H9 (cell line): Measurements from ENCODE around the gene KIAA1671. TPM values are rescaled to one million over a fixed set of nuclear protein-coding genes. Genes with fewer than 3 reads are reported as not detected.
A peak's percentile ranks its signal among the peaks of the same experiment; 100 is the strongest.

Experiments
- DNase-seq: peaks from one replicate; pipeline ENCODE4 v3.0.0-alpha.2; 2017
- H2AFZ ChIP-seq: one replicate; pipeline ENCODE4 v1.6.1; 2013; ENCODE audit warnings: mild to moderate bottlenecking, low read length, control low read depth, moderate library complexity
- H2AK5ac ChIP-seq: 2 replicates; pipeline ENCODE4 v1.6.1; 2013; ENCODE audit warnings: low read length, control low read depth, mixed read lengths; ENCODE audit not compliant: insufficient read length
- H2BK120ac ChIP-seq: one replicate; pipeline ENCODE4 v1.6.1; 2013; ENCODE audit warnings: low read depth, mild to moderate bottlenecking, low read length, control low read depth, inconsistent platforms; ENCODE audit not compliant: poor library complexity, severe bottlenecking
- H2BK12ac ChIP-seq: 2 replicates; pipeline ENCODE4 v1.6.1; 2013; ENCODE audit warnings: low read length, control low read depth, mixed read lengths, low read depth; ENCODE audit not compliant: insufficient read length
- H2BK15ac ChIP-seq: 2 replicates; pipeline ENCODE4 v1.6.1; 2013; ENCODE audit warnings: low read depth, low read length, control low read depth
- H2BK20ac ChIP-seq: one replicate; pipeline ENCODE4 v1.6.1; 2013; ENCODE audit warnings: low read depth, mild to moderate bottlenecking, low read length, control low read depth, inconsistent platforms; ENCODE audit not compliant: poor library complexity, severe bottlenecking
- H2BK5ac ChIP-seq: 2 replicates; pipeline ENCODE4 v1.6.1; 2013; ENCODE audit warnings: low read length, control low read depth, mixed read lengths; ENCODE audit not compliant: insufficient read length
- H3K14ac ChIP-seq: 2 replicates; pipeline ENCODE4 v1.6.1; 2013; ENCODE audit warnings: low read length, control low read depth; ENCODE audit not compliant: insufficient read depth
- H3K18ac ChIP-seq: 2 replicates; pipeline ENCODE4 v1.6.1; 2013; ENCODE audit warnings: low read depth, mild to moderate bottlenecking, mixed read lengths, low read length, control low read depth; ENCODE audit not compliant: insufficient read length
- H3K23ac ChIP-seq: 2 replicates; pipeline ENCODE4 v1.6.1; 2013; ENCODE audit warnings: low read length, control low read depth, mixed read lengths, low read depth; ENCODE audit not compliant: insufficient read length
- H3K23me2 ChIP-seq: 2 replicates; pipeline ENCODE4 v1.6.1; 2013; ENCODE audit warnings: low read depth, mild to moderate bottlenecking, mixed read lengths, low read length, control low read depth; ENCODE audit not compliant: insufficient read length, poor library complexity, severe bottlenecking
- H3K27ac ChIP-seq: 2 replicates; pipeline ENCODE4 v1.5.1; 2013; ENCODE audit warnings: low read length, control low read depth, mixed read lengths, low read depth; ENCODE audit not compliant: insufficient read length
- H3K27me3 ChIP-seq: 2 replicates; pipeline ENCODE4 v1.6.1; 2013; ENCODE audit warnings: low read length, control low read depth, inconsistent platforms; ENCODE audit not compliant: insufficient read depth
- H3K4ac ChIP-seq: 2 replicates; pipeline ENCODE4 v1.6.1; 2013; ENCODE audit warnings: low read depth, mild to moderate bottlenecking, control low read depth, inconsistent platforms, low read length, moderate library complexity
- H3K4me1 ChIP-seq: 2 replicates; pipeline ENCODE4 v1.6.1; 2013; ENCODE audit warnings: low read length, control low read depth, inconsistent platforms; ENCODE audit not compliant: insufficient read depth
- H3K4me2 ChIP-seq: 2 replicates; pipeline ENCODE4 v1.6.1; 2013; ENCODE audit warnings: low read length, control low read depth, mixed read lengths; ENCODE audit not compliant: insufficient read length, insufficient read depth
- H3K56ac ChIP-seq: 2 replicates; pipeline ENCODE4 v1.6.1; 2013; ENCODE audit warnings: low read depth, mild to moderate bottlenecking, mixed read lengths, low read length, control low read depth; ENCODE audit not compliant: insufficient read length
- H3K79me1 ChIP-seq: 2 replicates; pipeline ENCODE4 v1.6.1; 2013; ENCODE audit warnings: low read depth, mild to moderate bottlenecking, moderate library complexity, low read length, control low read depth, inconsistent platforms; ENCODE audit not compliant: insufficient read depth, poor library complexity, severe bottlenecking
- H3K79me2 ChIP-seq: 2 replicates; pipeline ENCODE4 v1.6.1; 2013; ENCODE audit warnings: low read length, control low read depth, inconsistent platforms; ENCODE audit not compliant: insufficient read depth
- H3K9ac ChIP-seq: 2 replicates; pipeline ENCODE4 v1.6.1; 2013; ENCODE audit warnings: low read length, control low read depth, mixed read lengths; ENCODE audit not compliant: insufficient read length; ENCODE audit errors: extremely low read depth
- H3K9me3 ChIP-seq: one replicate; pipeline ENCODE4 v1.6.1; 2013; ENCODE audit warnings: low read depth, low read length, inconsistent platforms; ENCODE audit not compliant: control insufficient read depth
- H3T11ph ChIP-seq: one replicate; pipeline ENCODE4 v1.6.1; 2013; ENCODE audit warnings: mild to moderate bottlenecking, low read length, control low read depth, inconsistent platforms
- H4K20me1 ChIP-seq: one replicate; pipeline ENCODE4 v1.6.1; 2013; ENCODE audit not compliant: control insufficient read depth, insufficient read length, insufficient read depth
- H4K5ac ChIP-seq: 2 replicates; pipeline ENCODE4 v1.6.1; 2013; ENCODE audit warnings: low read depth, mild to moderate bottlenecking, mixed read lengths, low read length, control low read depth; ENCODE audit not compliant: insufficient read length
- H4K8ac ChIP-seq: replicated peaks from 2 replicates; pipeline ENCODE4 v1.6.1; 2013; ENCODE audit warnings: low read length, control low read depth, mixed read lengths, low read depth; ENCODE audit not compliant: insufficient read length
- H4K91ac ChIP-seq: 2 replicates; pipeline ENCODE4 v1.6.1; 2013; ENCODE audit warnings: low read depth, mild to moderate bottlenecking, moderate library complexity, mixed read lengths, low read length, control low read depth; ENCODE audit not compliant: insufficient read length
- H3K27ac Mint-ChIP-seq, 3 experiments: 2 replicates in 2 of 3; 3 replicates in 1 of 3; pipeline ENCODE4 v1.8.0; 2020 to 2021; ENCODE audit warnings: mixed read lengths in 3 of 3, mild to moderate bottlenecking in 1 of 3, moderate library complexity in 1 of 3
- H3K27me3 Mint-ChIP-seq: 2 replicates; pipeline ENCODE4 v1.8.0; 2021; ENCODE audit warnings: low read depth, mild to moderate bottlenecking, moderate library complexity, mixed read lengths
- H3K36me3 Mint-ChIP-seq, 3 experiments: 2 replicates in 2 of 3; 3 replicates in 1 of 3; pipeline ENCODE4 v1.8.0; 2020 to 2021; ENCODE audit warnings: low read depth in 3 of 3, mixed read lengths in 3 of 3; ENCODE audit not compliant: insufficient read depth in 1 of 3
- H3K4me1 Mint-ChIP-seq, 2 experiments: 2 replicates each; pipeline ENCODE4 v1.8.0; 2020; ENCODE audit warnings: mixed read lengths in 2 of 2
- H3K4me3 Mint-ChIP-seq, 2 experiments: 2 replicates in 1 of 2; 3 replicates in 1 of 2; pipeline ENCODE4 v1.8.0; 2020 to 2021; ENCODE audit warnings: mild to moderate bottlenecking in 2 of 2, mixed read lengths in 2 of 2, moderate library complexity in 1 of 2
- H3K9me3 Mint-ChIP-seq, 2 experiments: 2 replicates in 1 of 2; 3 replicates in 1 of 2; pipeline ENCODE4 v1.8.0; 2020; ENCODE audit warnings: mild to moderate bottlenecking in 2 of 2, mixed read lengths in 2 of 2, moderate library complexity in 1 of 2
- CTCF ChIP-seq: fragments of 200-600 bp; sonication (generic); conservative IDR thresholded peaks from 3 replicates; pipeline ENCODE4 v1.8.0; 2021; ENCODE audit warnings: antibody characterized with exemption, mild to moderate bottlenecking
- WGBS: extraction: QIAGEN DNeasy Blood & Tissue Kit; methylation state at CpG from one replicate; pipeline ENCODE4 v1.1.7; 2013; ENCODE audit warnings: missing lambda C conversion rate, low lambda C conversion rate, mixed read lengths; ENCODE audit not compliant: insufficient read length; ENCODE audit errors: extremely low coverage; 5-methylcytosine and 5-hydroxymethylcytosine counted together
- total RNA-seq: library from RNA; stranded (reverse); gene quantifications from 2 replicates; pipeline ENCODE4 v1.2.1, GENCODE V29; 2021

KIAA1671 gene
- total RNA-seq, 1 experiment from 2014 or later: 22.6 TPM

GRCh38 chr22:24952837-24953383, 394 bp downstream of the KIAA1671 start:
- H3K27ac ChIP-seq: no peak overlapping the region

More at GRCh38 chr22:24952837-24953383, 394 bp downstream of the KIAA1671 start:
- peak overlapping the region; percentile 94 for H3K9ac ChIP-seq
- H3K9me3 ChIP-seq: no peaks in the 10 kb centered on the region
- H3K56ac ChIP-seq: no peak overlapping the region
- H4K8ac ChIP-seq: no peak overlapping the region
- no peaks in the 10 kb centered on the region for H3K79me1 ChIP-seq
- H3K4me3 Mint-ChIP-seq: peak overlapping the region; percentile 95
- peak overlapping the region; percentile 94 for H3K14ac ChIP-seq
- peak overlapping the region; percentile 89 for H3K18ac ChIP-seq
- H3K23me2 ChIP-seq: peaks cover 12% of the 10 kb centered on the region
- WGBS: no CpG with 5 or more reads among the region's 35 CpGs
- peaks cover 4% of the 10 kb centered on the region; the same call in 1 of the 2 replicates for H3K4me1 ChIP-seq
- H3T11ph ChIP-seq: no peak overlapping the region
- H3K27me3 ChIP-seq: no peaks in the 10 kb centered on the region
- peak overlapping the region; percentile 91 for H3K4me2 ChIP-seq
- no peak overlapping the region for H2AFZ ChIP-seq
- H2AK5ac ChIP-seq: no peak overlapping the region
- peak; percentile 81 for DNase-seq
- no peak overlapping the region for H3K23ac ChIP-seq
- no peaks in the 10 kb centered on the region for H3K79me2 ChIP-seq
- H3K9me3 Mint-ChIP-seq: no peaks in the 10 kb centered on the region
- peak overlapping the region; percentile 96 to 98 (median 98) for H3K27ac Mint-ChIP-seq
- H4K5ac ChIP-seq: no peak overlapping the region
- H2BK5ac ChIP-seq: no peak overlapping the region
- H2BK20ac ChIP-seq: no peak overlapping the region
- H3K4ac ChIP-seq: peak overlapping the region; percentile 41; the same call in 1 of the 2 replicates
- H3K36me3 Mint-ChIP-seq: peaks cover 0 to 6% (median 5%) of the 10 kb centered on the region in 3 experiments; a peak in 2 of 7 replicates
- TF ChIP-seq CTCF: no peak
- no peaks in the 10 kb centered on the region for H3K27me3 Mint-ChIP-seq
- no peak overlapping the region for H2BK12ac ChIP-seq
- no peak overlapping the region for H2BK120ac ChIP-seq
- no peak overlapping the region for H2BK15ac ChIP-seq
- H4K20me1 ChIP-seq: no peaks in the 10 kb centered on the region
- peaks cover 44 to 50% of the 10 kb centered on the region in 2 experiments for H3K4me1 Mint-ChIP-seq
- peak overlapping the region; percentile 54 for H4K91ac ChIP-seq
